NCI-H345 treated with DMSO at 0.1 percent for 48 hours (cell line): ENCODE measurements around the gene PRLR.
"Not testable (repeated sequence)": the region's sequence is repeated elsewhere in the genome, so short reads cannot be mapped to it uniquely, and the experiment has no call there.

Experiments used
- DNase-seq: peaks from one replicate; lab custom pipeline; 2025; ENCODE audit not compliant: unreplicated experiment; lab: John Stamatoyannopoulos, UW

The PRLR gene

DNA sequence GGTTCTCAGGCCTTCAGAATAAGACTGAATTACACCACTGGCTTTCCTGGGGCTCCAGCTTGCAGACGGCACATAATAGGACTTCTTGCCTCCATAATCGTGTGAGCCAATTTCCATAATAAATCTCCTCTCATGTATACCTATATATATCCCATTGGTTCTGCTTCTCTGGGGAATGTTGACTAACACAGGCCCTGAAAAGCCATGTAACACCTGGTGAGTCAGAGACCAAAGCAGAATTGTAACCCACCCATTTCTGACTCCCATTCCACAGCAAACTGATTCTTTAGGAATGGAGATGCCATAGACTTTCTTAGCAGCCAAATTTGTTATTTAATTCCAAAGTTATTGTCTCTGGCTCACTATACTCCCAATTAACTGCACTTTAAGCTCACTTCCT, 97.1 kb downstream of the PRLR start:
- DNase-seq: no peak

- no peak for DNase-seq
Observed at GRCh38 chr5:35131723-35132122, 98.6 kb downstream of the PRLR start.

- DNase-seq: no peak
Observed at GRCh38 chr5:35129921-35130485, 100.3 kb downstream of the PRLR start.

DNA sequence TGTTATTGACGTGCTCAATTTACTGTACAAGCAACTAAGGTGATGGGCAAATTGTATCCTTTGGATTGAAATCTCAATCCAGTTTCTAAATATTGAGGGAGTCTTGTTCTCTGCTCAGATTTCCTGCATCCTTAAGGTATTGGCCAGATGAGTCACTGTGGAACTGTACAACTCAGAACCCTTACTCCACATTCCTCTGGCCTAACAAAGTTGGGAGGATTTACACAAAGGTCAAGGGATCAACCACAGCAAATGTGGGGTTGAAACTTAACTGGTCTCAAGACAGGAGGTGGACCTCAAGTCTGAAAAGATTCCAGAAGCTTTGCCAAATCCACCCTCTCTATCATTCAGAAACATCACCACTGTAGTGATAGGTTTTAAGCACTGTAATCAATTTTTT, 101.0 kb downstream of the PRLR start:
- DNase-seq: no peak

DNA sequence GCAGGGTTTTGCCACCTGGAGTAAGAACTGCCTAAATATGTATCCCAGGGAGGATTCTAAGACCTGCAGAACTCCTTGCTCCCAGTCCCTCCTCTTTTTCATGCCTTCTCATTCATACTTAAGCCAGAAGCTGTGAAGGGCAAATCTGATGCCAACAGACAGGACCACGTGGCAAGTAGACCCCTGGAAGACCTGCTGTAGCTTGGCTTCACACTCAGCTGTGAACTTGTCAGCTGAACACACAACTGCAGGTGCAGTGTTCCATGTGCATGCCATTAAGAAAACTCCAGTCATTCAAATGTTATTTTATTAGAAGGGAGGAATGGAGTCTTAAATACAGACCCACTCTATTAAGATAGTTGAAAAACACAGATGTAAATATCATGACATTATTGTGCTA, 103.3 kb downstream of the PRLR start:
- DNase-seq: no peak

- no peak for DNase-seq
Observed at GRCh38 chr5:35125746-35126145, 104.5 kb downstream of the PRLR start.

DNA sequence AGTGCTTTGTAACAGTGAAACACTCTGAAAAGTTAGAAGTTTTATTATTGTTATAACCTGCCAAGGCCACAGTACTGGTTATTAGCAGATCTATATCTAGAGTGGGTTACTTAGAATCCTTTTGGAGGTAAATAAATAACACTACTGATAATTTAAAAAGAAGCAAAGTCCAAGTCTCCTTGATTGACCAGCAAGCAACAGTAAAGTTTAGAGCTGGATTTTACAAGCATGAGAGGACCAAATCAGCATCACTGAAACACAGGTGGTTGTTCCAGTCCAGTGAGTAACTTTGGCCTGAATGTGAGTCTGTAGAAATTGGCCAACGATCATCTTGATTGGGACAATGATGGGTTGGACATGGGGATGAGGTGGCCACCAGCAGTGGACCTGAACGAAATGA, 105.4 kb downstream of the PRLR start:
- DNase-seq: no peak

- DNase-seq: no peak
Observed at GRCh38 chr5:35122819-35123218, 107.5 kb downstream of the PRLR start.

DNA sequence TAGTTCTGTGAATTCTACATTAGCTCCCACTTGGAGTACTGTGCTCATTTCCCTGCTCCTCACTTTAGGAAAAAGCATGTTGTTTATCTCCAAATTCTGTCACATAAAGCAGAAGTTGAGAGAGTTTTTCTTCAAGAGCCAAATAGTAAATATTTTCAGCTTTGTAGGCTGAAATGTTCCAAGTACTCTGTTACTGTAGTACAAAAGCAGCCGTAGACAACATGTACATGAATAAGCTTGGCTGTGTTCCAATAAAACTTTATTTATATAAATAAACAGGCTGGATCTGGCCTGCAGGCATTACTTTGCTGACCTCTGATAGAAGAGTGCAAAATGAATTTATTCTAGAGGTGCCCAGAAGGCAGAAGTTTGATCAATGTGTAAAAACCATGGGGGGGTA, 109.6 kb downstream of the PRLR start:
- no peak for DNase-seq

DNA sequence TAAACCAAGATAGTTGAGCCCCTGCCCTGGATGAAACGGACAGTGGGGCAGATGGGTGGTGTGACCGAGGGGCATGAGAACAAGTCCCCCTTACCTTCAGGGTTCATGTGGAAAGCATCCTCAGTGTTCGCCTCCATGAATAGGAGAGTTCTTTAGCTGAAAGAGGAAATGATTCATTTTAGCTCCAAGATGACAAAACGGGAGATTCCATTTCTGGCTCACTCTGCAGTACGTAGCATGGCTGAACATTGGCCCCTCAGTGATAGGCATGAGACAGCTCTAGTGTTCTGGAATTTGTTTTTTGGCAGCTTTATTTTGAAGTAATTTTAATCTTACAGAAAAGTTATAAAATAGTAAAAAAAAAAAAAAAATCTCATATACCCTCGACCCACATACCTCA, 112.3 kb downstream of the PRLR start:
- no peak for DNase-seq

DNA sequence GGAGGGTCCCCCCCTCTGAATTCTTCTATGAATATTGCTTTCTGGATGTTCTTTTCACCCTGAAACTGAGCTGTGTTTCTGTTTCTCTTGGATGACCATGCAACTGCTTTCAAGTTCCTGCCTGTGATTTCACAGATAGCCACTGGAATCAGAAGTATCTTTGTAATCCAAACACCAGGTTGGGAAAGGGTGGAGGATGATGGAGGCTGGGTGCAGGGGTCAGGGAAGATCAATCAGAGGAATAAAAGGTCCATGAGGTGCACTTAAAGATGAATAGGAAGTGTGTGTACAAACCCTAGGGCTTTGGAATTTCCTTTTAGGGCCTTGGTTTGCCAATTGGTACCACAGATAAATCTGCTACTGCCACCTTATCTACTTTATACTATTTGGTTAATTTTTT, 114.4 kb downstream of the PRLR start:
- no peak for DNase-seq

DNA sequence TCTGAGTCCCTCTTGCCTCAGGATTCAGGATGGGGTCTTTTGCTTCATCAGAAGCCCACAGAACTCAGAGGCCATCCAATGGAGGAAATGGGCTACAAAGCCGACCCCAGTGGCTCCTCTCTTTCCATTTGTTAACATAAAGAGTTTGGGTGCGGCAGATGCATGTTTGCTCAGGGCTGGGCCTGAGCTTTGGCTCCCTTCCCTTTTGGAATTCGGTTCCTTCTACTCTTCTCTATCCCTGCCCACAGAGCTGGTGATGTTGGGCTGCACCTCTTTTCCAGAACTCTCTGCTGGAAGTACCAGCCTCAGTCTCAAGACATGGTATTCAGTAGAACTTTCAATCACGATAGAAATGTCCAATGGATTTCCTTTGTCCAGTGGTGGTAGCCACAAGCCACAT, 115.6 kb downstream of the PRLR start:
- DNase-seq: no peak

- DNase-seq: no peak
Observed at GRCh38 chr5:35112300-35112699, 118.0 kb downstream of the PRLR start.

DNA sequence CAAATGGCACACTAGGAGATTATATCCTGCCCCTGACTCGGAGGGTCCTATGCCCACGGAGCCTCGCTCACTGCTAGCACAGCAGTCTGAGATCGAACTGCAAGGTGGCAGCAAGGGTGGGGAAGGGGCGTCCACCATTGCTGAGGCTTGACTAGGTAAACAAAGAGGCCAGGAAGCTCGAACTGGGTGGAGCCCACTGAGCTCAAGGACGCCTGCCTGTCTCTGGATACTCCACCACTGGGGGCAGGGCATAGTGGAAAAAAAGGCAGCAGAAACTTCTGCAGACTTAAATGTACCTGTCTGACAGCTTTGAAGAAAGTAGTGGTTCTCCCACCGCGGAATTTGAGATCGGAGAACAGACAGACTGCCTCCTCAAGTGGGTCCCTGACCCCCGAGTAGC, 125.7 kb downstream of the PRLR start:
- DNase-seq: not testable (repeated sequence)

DNA sequence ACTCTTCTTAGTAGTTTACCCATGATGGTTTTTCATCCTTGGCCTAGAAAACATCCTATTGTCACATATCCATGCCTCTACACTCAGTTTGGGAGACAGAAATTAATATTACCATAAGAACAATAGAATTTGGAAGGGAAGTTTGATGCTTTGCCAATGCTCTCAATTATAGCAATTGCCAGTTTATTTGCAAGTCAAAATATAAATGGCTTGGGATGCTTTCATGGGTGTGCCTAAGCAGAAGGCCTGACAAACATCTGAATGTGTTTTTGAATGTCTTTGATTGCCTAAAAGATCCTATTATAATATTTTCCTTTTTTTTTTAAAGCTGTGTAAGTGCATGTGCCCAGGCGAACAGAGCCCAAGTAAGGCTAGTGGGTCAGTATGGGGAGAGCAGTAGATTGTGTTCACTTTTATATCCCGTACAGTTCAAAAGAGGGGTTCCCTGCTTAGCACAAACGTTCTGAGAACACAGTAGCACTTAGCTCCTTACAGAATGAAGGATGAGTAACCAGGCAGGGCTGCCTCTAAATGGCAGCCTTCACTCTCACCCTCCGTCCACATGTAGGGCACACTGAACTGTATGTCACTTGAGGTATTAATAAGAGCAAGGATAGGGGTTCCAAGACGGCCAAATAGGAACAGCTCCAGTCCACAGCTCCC, 126.5 kb downstream of the PRLR start:
- no peak for DNase-seq

DNA sequence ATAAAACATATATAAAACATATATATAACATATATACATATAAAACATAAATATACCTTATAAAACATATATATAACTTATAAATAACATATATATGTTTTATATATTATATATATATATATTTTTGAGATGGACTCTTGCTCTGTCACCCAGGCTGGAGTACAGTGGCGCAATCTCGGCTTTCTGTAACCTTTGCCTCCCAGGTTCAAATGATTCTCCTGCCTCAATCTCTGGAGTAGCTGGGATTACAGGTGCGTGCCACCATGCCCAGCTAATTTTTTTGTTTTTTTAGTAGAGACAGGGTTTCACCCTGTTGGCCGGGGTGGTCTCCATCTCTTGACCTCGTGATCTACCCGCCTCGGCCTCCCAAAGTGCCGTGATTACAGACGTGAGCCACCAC, 128.6 kb downstream of the PRLR start:
- not testable (repeated sequence) for DNase-seq

GRCh38 chr5:35101016-35101415, 129.3 kb downstream of the PRLR start:
- DNase-seq: no peak

DNA sequence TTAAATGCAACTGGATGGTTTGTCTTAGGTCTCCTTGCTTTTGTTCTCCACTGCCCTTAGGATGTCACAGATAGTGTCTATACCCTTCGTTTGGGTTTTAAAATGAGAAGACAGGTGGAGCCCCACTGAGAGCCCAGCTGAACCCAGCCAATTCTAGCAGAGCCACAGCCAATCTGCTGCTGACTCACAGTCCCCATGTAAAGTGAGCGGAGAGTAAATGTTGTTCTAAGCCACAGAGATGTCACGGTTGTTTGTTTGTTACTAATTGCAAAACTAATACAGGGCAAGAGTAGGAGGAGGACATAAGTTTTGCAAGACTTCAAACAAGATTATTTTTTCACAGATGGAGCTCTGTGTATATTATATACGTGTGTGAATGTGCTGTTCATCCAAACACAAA, 132.1 kb downstream of the PRLR start:
- no peak for DNase-seq

DNA sequence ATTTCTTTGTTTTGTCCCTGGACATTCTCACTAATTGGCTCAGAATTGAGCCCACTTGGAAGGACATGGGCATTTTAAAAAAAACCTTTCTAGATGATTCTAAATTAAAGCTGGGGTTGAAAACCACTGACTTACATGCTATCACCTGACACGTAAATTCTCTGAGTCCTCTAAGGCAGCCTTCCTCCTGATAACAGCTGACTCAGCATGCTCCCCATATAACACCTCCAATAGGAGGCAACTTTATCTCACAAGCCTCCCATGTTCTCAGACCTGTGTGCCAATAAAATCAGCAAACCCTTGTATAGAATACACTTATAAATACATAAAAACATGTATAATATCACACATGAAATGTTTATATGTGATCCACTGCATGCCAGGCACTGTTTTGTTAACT, 133.4 kb downstream of the PRLR start:
- no peak for DNase-seq

- no peak for DNase-seq
Observed at GRCh38 chr5:35096216-35096615, 134.1 kb downstream of the PRLR start.

DNA sequence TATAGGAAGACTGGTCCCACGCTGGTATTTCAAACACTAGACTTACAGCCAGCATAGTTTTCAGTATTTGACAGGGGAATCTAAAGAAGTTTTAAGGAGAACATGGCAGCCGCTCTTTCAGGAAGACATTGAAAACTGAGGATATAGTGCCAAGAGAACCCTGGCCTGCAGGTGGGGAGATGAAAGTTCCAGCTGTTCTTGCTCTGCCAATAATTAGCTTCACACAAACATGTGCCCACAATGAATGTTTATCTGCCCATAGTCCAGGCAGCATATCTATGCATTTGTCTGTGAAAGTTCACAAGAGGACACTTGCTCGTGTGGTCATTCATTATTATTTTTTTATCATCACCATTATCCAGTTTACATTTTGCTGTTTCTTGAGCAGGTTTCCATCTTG, 134.9 kb downstream of the PRLR start:
- DNase-seq: no peak

GRCh38 chr5:35094948-35095347, 135.3 kb downstream of the PRLR start:
- DNase-seq: no peak

- no peak for DNase-seq
Observed at GRCh38 chr5:35092703-35093102, 137.6 kb downstream of the PRLR start.
